Neural cell (in vitro differentiated cells): ENCODE results near the gene OR8J3. TPM values are rescaled to one million over a fixed set of nuclear protein-coding genes. Genes with fewer than 3 reads are reported as not detected.

Experiments used
- H2AFZ ChIP-seq: fragments of 200-600, 300-800 bp; sonication (generic), shearing (Covaris generic); 2 replicates; pipeline ENCODE4 v1.6.0; 2014; ENCODE audit warnings: low read depth, mild to moderate bottlenecking, antibody characterized with exemption, low read length, moderate library complexity
- H3F3A ChIP-seq: fragments of 200-600 bp; shearing (Covaris generic); 2 replicates; pipeline ENCODE4 v1.6.1; 2016; ENCODE audit warnings: mild to moderate bottlenecking, moderate library complexity, mixed read lengths, antibody characterized with exemption, low read length; ENCODE audit not compliant: insufficient read depth, poor library complexity, severe bottlenecking
- H3K27ac ChIP-seq: fragments of 200-600, 300-800 bp; sonication (generic), shearing (Covaris generic); 2 replicates; pipeline ENCODE4 v1.5.1; 2014; ENCODE audit warnings: mild to moderate bottlenecking, low read length, moderate library complexity
- H3K27me3 ChIP-seq: fragments of 300-800, 200-600 bp; sonication (generic), shearing (Covaris generic); 2 replicates; pipeline ENCODE4 v1.6.0; 2014; ENCODE audit warnings: mild to moderate bottlenecking, low read depth, low read length, moderate library complexity; ENCODE audit not compliant: insufficient read depth
- H3K36me3 ChIP-seq: fragments of 300-800, 200-600 bp; sonication (generic), shearing (Covaris generic); 2 replicates; pipeline ENCODE4 v1.5.1; 2014; ENCODE audit warnings: mild to moderate bottlenecking, antibody characterized with exemption, low read length, moderate library complexity; ENCODE audit not compliant: insufficient read depth
- H3K4me2 ChIP-seq: fragments of 300-800, 200-600 bp; sonication (generic), shearing (Covaris generic); 2 replicates; pipeline ENCODE4 v1.6.0; 2014; ENCODE audit warnings: mild to moderate bottlenecking, low read length
- H3K4me3 ChIP-seq: fragments of 300-800, 200-600 bp; sonication (generic), shearing (Covaris generic); 2 replicates; pipeline ENCODE4 v1.5.1; 2014; ENCODE audit warnings: mild to moderate bottlenecking, low read length, moderate library complexity
- H3K79me2 ChIP-seq: fragments of 200-600 bp; shearing (Covaris generic); replicated peaks from 2 replicates; pipeline ENCODE4 v1.6.0; 2014; ENCODE audit warnings: mild to moderate bottlenecking, low read length, moderate library complexity; ENCODE audit not compliant: insufficient read depth
- H3K9ac ChIP-seq: fragments of 300-800, 200-600 bp; sonication (generic), shearing (Covaris generic); 2 replicates; pipeline ENCODE4 v1.6.1; 2016; ENCODE audit warnings: mild to moderate bottlenecking, low read length, mixed read lengths
- H3K9me2 ChIP-seq: fragments of 200-600 bp; shearing (Covaris generic); 2 replicates; pipeline ENCODE4 v1.6.1; 2016; ENCODE audit warnings: mild to moderate bottlenecking, low read length, mixed read lengths; ENCODE audit not compliant: insufficient read depth
- H3K9me3 ChIP-seq: fragments of 200-600, 300-800 bp; sonication (generic), shearing (Covaris generic); 2 replicates; pipeline ENCODE4 v1.6.1; 2016; ENCODE audit warnings: mild to moderate bottlenecking, mixed run types, low read length, moderate library complexity, mixed read lengths
- H4K20me1 ChIP-seq: fragments of 200-600 bp; shearing (Covaris generic); 2 replicates; pipeline ENCODE4 v1.6.1; 2016; ENCODE audit warnings: mild to moderate bottlenecking, mixed run types; ENCODE audit not compliant: insufficient read depth
- CTCF ChIP-seq: fragments of 450-650 bp; IDR thresholded peaks from 2 replicates; pipeline ENCODE4 v1.5.1; 2014; ENCODE audit warnings: antibody characterized with exemption, mild to moderate bottlenecking, moderate library complexity; ENCODE audit not compliant: poor library complexity, severe bottlenecking
- EP300 ChIP-seq: fragments of 450-650 bp; conservative IDR thresholded peaks from 2 replicates; pipeline ENCODE4 v1.6.1; 2014; ENCODE audit warnings: antibody characterized with exemption, mild to moderate bottlenecking, moderate library complexity; ENCODE audit not compliant: poor library complexity, severe bottlenecking
- EZH2 ChIP-seq: fragments of 200-600, 300-800 bp; shearing (Covaris generic), sonication (generic); IDR thresholded peaks from 2 replicates; pipeline ENCODE4 v1.6.1; 2014; ENCODE audit warnings: antibody characterized with exemption, low read length, borderline replicate concordance, mild to moderate bottlenecking; ENCODE audit not compliant: insufficient read depth, poor library complexity, severe bottlenecking
- MXI1 ChIP-seq: fragments of 450-650 bp; conservative IDR thresholded peaks from 2 replicates; pipeline ENCODE4 v1.6.1; 2014; ENCODE audit warnings: antibody characterized with exemption, mild to moderate bottlenecking; ENCODE audit not compliant: poor library complexity, severe bottlenecking
- POLR2AphosphoS5 ChIP-seq: IDR thresholded peaks from 2 replicates; pipeline ENCODE4 v1.6.1; 2012
- RAD21 ChIP-seq: fragments of 450-650 bp; conservative IDR thresholded peaks from 2 replicates; pipeline ENCODE4 v1.6.1; 2014; ENCODE audit warnings: antibody characterized with exemption, mild to moderate bottlenecking, moderate library complexity
- REST ChIP-seq: IDR thresholded peaks from 2 replicates; pipeline ENCODE4 v1.6.1; 2012; ENCODE audit warnings: borderline replicate concordance
- SMC3 ChIP-seq: fragments of 450-650 bp; conservative IDR thresholded peaks from 2 replicates; pipeline ENCODE4 v1.6.1; 2014; ENCODE audit warnings: antibody characterized with exemption, mild to moderate bottlenecking, moderate library complexity; ENCODE audit not compliant: poor library complexity
- TAF1 ChIP-seq: IDR thresholded peaks from 2 replicates; pipeline ENCODE4 v1.6.1; 2012; ENCODE audit warnings: low read depth
- polyA plus RNA-seq: library from polyadenylated mRNA; depleted of rRNA; stranded (reverse); fragments of >200 nt; gene quantifications from 2 replicates; pipeline ENCODE4 v1.2.3, GENCODE V29; 2014

The OR8J3 gene
- polyA plus RNA-seq, 1 donor from 2014 or later, result not detected

GRCh38 chr11:56163804-56164203 lies 23.8 kb upstream of the OR8J3 start:
- Histone ChIP-seq H3K27ac (no peak overlapping the region), H3K36me3 (no peaks in the 10 kb centered on the region), H3K4me3 (no peak overlapping the region), H3K9me3 (no peaks in the 10 kb centered on the region), H3K9me2 (no peaks in the 10 kb centered on the region), H3K4me2 (no peak overlapping the region), H3F3A (no peaks in the 10 kb centered on the region), H3K9ac (no peak overlapping the region), H3K79me2 (no peaks in the 10 kb centered on the region), H3K27me3 (no peaks in the 10 kb centered on the region), H2AFZ (no peak overlapping the region), H4K20me1 (no peaks in the 10 kb centered on the region)
- TF ChIP-seq MXI1 (no peak), EP300 (no peak)

GRCh38 chr11:56160217-56160616 lies 20.2 kb upstream of the OR8J3 start, which contains the start of gene OR8K5:
TSS of gene OR8K5 (minus strand) at chr11:56160317. CDS start at chr11:56160317, 0 bp downstream.
- TF ChIP-seq RAD21, result no peak
- no peak for TF ChIP-seq REST
- TF ChIP-seq EZH2, result no peak
- no peak for TF ChIP-seq CTCF
- no peak for TF ChIP-seq SMC3
- no peak for TF ChIP-seq TAF1
- no peak for TF ChIP-seq EP300
- TF ChIP-seq POLR2AphosphoS5, result no peak
- no peak for TF ChIP-seq MXI1
- Histone ChIP-seq H3K9me2 (no peaks in the 10 kb centered on the region), H3K27me3 (no peaks in the 10 kb centered on the region), H3K9me3 (no peaks in the 10 kb centered on the region), H3K27ac (no peak within 1 kb of the TSS), H4K20me1 (no peaks in the 10 kb centered on the region), H2AFZ (no peak within 1 kb of the TSS), H3K4me3 (no peak within 1 kb of the TSS), H3K36me3 (no peaks in the 10 kb centered on the region), H3K9ac (no peak within 1 kb of the TSS), H3K4me2 (no peak within 1 kb of the TSS), H3F3A (no peaks in the 10 kb centered on the region), H3K79me2 (no peaks in the 10 kb centered on the region)

- Histone ChIP-seq H3K4me3 (no peak overlapping the region), H2AFZ (no peak overlapping the region), H3K36me3 (no peaks in the 10 kb centered on the region), H3K4me2 (no peak overlapping the region), H3F3A (no peaks in the 10 kb centered on the region), H3K27me3 (no peaks in the 10 kb centered on the region), H4K20me1 (no peaks in the 10 kb centered on the region), H3K79me2 (no peaks in the 10 kb centered on the region), H3K9ac (no peak overlapping the region), H3K9me2 (no peaks in the 10 kb centered on the region), H3K9me3 (no peaks in the 10 kb centered on the region), H3K27ac (no peak overlapping the region)
- TF ChIP-seq EP300 (no peak), POLR2AphosphoS5 (no peak), SMC3 (no peak), CTCF (no peak), MXI1 (no peak), RAD21 (no peak), TAF1 (no peak), REST (no peak), EZH2 (no peak)
These were observed 12.3 kb upstream of the OR8J3 start for GRCh38 chr11:56152333-56152732.
